ENCODE results near the gene LDLRAD3.

DNA sequence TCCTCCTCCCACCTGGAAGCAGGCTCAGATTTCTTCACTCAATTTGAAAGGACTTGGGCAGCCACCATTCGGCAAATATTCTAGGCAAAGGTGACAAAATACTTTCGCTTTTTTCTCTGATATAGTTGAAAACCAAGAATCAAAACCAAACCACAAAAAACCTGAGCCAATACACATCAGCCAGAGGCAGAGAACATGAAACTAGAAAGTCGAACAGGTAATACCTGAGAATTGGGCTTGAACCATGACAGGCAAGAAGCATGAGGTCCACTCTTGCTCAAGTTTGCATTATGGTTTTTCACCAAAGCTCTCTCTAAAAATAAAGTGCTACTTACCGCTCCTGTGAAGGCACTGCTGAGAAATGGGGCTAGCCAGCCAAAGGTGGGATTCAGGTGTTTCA, 26.2 kb upstream of the LDLRAD3 start:
- TF ChIP-seq, protein P1, sequence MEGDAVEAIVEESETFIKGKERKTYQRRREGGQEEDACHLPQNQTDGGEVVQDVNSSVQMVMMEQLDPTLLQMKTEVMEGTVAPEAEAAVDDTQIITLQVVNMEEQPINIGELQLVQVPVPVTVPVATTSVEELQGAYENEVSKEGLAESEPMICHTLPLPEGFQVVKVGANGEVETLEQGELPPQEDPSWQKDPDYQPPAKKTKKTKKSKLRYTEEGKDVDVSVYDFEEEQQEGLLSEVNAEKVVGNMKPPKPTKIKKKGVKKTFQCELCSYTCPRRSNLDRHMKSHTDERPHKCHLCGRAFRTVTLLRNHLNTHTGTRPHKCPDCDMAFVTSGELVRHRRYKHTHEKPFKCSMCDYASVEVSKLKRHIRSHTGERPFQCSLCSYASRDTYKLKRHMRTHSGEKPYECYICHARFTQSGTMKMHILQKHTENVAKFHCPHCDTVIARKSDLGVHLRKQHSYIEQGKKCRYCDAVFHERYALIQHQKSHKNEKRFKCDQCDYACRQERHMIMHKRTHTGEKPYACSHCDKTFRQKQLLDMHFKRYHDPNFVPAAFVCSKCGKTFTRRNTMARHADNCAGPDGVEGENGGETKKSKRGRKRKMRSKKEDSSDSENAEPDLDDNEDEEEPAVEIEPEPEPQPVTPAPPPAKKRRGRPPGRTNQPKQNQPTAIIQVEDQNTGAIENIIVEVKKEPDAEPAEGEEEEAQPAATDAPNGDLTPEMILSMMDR (IDR thresholded peaks at IDR 0.05), result no peak
- no peak for TF ChIP-seq POLR2A (IDR thresholded peaks at IDR 0.05)
